DOHH2 (cell line): ENCODE data around the gene ARHGEF33.

Experiments
- EZH2phosphoT487 ChIP-seq: fragments of 200-600 bp; sonication (generic); IDR thresholded peaks from 2 replicates; pipeline ENCODE4 v1.6.1; 2017; ENCODE audit warnings: borderline replicate concordance, mild to moderate bottlenecking, antibody characterized with exemption, low read length, moderate library complexity, mixed read lengths
- TF ChIP-seq, protein P1 (sequence below): fragments of 200-600 bp; sonication (generic); IDR thresholded peaks from one replicate; pipeline ENCODE4 v1.5.1; 2014; ENCODE audit warnings: antibody characterized with exemption, mild to moderate bottlenecking, low read depth, low read length; ENCODE audit not compliant: poor library complexity, severe bottlenecking

DNA sequence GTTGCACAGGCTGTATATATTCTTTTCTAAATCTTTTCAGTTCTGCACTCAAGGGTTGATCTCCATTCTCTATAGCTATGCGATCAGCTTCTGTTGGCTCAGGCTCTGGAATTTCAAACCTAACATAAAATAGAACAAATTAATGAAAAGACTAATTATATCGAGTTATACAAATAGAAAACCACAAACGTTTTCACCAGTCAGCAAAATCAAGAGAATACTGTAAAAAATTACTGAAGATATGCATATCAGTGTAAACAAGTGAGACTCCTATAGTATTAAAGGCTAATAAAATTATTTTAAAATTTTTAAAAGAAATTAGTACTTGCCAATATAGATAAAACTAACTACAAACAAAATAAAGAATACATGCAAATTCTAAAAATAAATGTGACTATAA is 124.2 kb downstream of the ARHGEF33 start:
- no peak for TF ChIP-seq EZH2phosphoT487
- TF ChIP-seq, protein P1, sequence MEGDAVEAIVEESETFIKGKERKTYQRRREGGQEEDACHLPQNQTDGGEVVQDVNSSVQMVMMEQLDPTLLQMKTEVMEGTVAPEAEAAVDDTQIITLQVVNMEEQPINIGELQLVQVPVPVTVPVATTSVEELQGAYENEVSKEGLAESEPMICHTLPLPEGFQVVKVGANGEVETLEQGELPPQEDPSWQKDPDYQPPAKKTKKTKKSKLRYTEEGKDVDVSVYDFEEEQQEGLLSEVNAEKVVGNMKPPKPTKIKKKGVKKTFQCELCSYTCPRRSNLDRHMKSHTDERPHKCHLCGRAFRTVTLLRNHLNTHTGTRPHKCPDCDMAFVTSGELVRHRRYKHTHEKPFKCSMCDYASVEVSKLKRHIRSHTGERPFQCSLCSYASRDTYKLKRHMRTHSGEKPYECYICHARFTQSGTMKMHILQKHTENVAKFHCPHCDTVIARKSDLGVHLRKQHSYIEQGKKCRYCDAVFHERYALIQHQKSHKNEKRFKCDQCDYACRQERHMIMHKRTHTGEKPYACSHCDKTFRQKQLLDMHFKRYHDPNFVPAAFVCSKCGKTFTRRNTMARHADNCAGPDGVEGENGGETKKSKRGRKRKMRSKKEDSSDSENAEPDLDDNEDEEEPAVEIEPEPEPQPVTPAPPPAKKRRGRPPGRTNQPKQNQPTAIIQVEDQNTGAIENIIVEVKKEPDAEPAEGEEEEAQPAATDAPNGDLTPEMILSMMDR = no peak
